Measurements from ENCODE around the gene AMFR. TPM values are rescaled to one million over a fixed set of nuclear protein-coding genes. Genes with fewer than 3 reads are reported as not detected.

AMFR gene
- total RNA-seq, 1 donor from 2014 or later = 251 TPM

DNA sequence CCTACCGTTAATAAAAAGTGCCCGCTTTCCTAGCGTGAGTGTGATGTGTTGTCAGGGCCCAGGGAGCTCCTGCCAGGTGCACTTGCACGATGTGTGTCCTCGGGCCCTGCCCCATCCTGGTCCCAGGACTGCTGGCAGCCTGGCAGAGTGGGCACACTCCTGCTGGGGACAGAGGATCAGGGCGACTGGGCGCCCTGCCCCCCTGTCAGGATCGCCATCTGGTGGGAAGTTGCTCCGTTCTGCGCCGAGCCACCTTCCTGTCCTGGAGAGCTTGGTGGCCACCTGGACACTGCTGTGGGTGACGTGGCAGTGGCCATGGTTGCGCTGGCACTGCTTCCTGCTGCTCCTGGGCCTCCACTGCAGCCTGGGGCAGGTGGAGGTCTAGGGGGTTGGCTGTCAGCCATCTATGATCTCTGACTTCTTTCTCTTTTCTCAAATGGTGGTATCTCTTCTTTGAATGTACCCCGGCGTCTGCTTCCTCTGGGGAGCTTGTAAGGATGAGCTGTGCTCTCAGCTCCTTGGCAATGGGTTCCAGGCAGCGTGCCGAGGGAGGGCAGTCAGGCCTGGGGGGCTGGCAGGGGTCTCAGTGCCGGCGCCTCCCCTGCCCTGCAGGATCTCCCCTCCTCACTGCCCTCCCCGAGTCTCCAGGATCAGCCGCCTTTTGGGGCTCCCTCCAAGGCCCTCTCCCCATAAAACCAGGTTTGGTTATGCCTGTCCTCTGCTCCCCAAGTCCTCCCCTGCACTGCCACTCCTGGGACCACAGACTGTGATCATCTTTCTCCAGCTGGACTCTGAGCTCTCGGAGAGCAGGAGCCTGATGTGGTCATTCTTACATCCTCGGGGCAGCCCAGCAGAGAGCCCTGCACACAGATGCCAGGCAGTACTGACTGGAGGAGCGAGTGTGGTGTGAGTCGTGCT is 76.9 kb downstream of the AMFR start:
- no peak for DNase-seq (ENCODE audit: low read depth in 2 of 2)

GRCh38 chr16:56347670-56348069 is 77.7 kb downstream of the AMFR start:
- no peak for DNase-seq (ENCODE audit: low read depth in 2 of 2)

- DNase-seq (ENCODE audit: low read depth in 2 of 2) = no peak
These were observed 78.2 kb downstream of the AMFR start for GRCh38 chr16:56347166-56347565.

- no peak for DNase-seq (ENCODE audit: low read depth in 2 of 2)
These were observed 79.0 kb downstream of the AMFR start for GRCh38 chr16:56346131-56346890.

DNA sequence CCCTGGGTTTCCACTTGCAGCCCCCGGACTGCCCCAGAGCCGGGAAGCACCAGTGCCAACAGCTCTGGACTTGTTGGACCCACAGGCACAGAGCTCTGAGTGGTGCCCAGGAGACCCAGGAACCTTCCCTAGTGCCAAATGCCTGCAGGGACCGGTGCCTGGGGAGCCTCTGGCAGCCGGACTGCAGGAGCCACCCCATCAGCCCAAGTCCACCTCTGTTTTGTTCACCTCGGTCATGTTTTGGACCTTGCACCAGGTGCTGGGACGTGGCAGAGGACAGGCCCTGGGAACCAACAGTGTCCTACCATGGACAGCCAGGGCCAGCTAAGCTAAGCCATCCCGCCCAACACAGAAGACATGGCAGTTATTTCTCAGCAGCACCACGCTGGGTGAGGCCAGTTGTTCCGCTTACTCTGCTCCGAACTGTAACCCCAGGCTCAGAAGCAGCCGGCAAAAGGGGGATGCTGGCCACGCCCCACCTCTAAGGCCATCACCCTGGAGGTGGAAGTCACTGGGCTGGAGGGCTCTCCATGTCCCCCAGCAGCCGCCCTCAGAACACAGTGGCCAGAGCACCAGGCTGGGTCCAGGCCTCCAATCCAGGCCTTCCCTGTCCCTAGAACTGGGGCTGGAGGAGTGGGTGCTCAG is 79.8 kb downstream of the AMFR start:
- DNase-seq (ENCODE audit: low read depth in 2 of 2) = no peak

- no peak for DNase-seq (ENCODE audit: low read depth in 2 of 2)
These were observed 80.6 kb downstream of the AMFR start for GRCh38 chr16:56344518-56345405.

DNA sequence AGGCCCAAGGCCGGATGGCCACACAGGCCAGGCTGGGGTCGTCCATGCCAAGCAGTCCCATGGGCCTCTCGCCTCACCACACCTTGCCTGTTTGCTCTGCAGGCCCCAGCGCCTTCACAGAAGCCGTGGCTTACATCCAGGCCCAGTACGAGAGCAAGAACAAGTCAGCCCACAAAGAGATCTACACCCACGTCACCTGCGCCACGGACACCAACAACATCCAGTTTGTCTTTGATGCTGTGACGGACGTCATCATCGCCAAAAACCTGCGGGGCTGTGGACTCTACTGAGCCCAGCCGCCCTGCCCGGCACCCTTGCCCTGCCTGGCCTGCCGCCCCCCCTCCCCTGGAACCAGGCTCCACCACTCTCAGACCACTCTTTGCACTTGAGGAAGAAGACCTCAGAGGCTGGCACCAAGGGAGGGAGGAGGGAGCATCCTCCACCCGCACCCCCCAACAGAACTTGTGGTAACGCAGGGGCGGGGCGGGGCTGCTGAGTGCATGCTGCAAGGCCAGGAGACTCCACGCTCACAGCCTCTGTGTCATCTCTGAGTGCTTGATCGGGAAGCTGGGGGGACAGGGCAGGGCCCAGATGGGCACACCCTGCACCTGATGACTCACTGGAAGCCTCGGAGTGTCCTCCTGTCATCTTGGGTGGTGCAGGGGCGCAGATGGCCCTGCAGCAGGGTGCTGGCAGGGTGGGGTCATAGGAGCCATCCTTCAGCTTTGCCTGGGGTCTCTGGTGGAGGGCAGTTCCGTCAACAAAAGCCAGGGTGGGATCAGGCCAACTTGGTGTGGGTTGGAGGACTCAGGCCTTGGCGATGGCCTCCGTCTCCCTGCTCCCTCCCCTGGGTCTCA is 81.5 kb downstream of the AMFR start:
- DNase-seq (ENCODE audit: low read depth in 2 of 2) = no peak

DNA sequence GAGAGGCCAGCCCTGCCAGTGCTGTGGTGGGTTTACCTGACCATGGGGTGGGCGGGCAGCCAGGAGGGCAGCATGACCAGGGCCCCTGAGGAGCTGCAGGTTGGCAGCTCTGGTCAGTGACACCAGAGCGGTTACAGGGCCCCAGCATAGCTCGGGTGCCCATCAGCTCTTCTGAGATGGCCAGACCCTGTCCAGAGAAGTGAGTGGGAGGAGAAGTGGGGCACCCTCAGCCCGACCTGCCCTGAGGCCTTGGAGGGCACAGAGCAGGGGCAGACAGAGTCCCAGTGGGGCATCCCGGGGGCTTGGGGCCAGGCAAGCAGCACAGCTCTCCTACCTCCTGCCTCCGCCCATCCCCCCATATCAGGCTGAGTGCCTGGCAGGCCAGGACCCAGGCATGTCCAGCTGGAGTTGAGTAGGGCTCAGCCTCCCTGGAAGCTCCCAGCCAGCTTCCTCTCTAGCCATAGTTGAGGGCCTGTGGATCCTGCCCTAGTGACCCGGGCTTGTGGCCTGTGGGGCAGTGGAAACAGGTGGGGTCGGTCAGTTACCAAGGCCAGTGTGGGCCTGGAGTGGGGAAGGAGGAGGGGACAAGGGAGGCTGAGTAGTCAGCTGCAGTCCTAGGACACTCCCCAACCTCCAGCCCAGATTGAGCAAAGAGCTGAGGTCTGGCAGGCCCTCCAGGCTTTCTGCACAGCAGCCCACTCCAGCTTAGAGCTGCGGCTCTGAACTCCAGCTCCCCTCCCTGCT is 83.5 kb downstream of the AMFR start:
- no peak for DNase-seq (ENCODE audit: low read depth in 2 of 2)

- no peak for DNase-seq (ENCODE audit: low read depth in 2 of 2)
These were observed 84.4 kb downstream of the AMFR start for GRCh38 chr16:56340864-56341365.

DNA sequence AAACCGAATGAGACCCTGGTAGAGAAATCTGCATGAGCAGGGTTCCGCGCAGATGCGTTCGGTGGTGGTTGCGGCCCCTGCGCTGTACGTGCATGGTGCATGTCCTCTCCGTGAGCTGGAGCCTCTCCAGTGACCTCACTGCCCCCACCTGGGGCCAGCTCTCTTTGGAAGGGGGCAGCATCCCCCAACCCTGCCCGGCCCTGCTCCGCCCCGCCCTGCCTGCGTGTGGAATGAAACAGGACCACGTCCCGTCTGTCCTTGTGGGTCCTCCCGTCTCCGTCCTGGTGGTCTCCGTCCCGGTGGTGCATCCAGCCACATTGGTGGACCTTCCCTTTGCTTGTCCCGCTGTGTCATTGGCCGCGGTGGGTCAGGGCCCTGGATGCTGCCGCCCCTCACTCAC is 84.9 kb downstream of the AMFR start:
- DNase-seq (ENCODE audit: low read depth in 2 of 2) = no peak

DNA sequence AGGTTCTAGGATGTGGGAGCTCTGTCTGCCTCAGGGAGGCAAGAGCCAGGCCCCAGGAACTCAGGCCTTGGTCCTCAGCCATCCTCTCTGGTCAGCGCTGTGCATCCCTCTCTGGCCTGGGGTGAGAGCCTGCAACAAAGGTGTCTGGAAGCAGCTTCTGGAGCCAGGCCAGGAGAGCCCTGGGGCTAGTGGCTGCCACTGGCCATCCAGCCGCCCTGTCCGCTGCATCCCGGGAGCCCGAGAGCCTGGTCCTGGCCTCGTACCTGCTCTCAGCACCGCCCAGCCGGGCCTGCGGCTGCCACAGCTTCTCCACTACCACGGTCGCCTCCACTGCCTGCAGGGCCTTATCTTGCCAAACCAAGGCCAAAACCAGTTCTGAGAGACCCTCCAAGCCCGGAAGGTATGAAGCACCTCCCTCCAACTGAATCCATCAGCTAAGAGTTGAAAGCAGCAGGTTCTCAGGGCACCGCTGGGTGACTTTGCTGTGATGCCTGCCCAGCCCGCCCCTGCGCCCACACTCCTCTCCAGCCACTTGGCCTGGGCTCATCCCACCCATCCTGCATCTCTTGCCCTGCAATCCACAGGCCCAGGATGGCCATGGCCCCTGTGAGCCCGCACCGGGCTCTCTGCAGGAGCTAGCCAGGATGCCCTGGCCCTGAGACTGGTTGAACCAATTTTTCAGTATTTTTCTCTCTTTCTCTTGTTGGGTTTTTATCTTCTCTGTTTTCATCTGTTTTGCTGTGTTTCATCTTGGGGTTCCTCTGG is 85.7 kb downstream of the AMFR start:
- DNase-seq (ENCODE audit: low read depth in 2 of 2) = no peak

DNA sequence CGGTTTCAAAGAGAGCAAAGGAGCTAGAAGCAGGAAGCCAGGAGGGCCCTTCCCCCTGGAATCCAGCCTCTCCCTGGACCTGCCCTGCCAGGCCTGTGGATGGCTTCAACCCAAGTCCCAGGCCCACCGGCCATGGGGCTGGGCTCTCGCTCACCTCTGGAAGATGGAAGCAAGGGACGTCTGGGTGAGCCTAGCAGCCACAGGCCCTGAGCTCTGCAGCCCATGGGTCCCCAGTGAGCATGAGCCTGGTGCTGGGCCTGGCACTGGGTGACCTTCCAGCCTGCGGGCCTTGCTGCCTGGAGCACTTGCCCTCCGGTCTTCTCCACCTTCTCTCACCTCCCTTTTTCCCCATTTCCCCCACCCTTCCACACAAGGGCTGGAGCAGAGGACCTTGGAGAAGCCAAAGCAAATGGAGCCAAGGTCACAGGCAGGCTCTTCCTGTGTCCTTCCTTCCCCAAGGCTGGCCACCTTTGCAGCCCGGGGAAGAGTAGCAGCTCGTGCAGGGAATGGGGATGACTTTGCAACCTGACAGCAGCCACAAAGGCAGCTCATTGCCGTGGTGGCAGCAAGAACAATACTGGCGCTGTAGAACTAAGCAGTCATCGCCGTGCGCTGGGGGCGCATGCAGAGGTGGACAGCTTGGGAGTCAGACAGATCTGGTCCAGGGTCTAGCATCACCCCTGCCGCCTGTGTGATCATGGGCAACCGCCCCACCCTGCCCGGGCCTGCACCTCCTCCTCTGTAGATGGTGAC is 86.6 kb downstream of the AMFR start:
- DNase-seq (ENCODE audit: low read depth in 2 of 2) = no peak

GRCh38 chr16:56337858-56338325 is 87.5 kb downstream of the AMFR start:
- DNase-seq (ENCODE audit: low read depth in 2 of 2) = no peak

GRCh38 chr16:56337131-56337857 is 88.1 kb downstream of the AMFR start:
- no peak for DNase-seq (ENCODE audit: low read depth in 2 of 2)

- DNase-seq (ENCODE audit: low read depth in 2 of 2) = no peak
These were observed 88.6 kb downstream of the AMFR start for GRCh38 chr16:56336711-56337110.

DNA sequence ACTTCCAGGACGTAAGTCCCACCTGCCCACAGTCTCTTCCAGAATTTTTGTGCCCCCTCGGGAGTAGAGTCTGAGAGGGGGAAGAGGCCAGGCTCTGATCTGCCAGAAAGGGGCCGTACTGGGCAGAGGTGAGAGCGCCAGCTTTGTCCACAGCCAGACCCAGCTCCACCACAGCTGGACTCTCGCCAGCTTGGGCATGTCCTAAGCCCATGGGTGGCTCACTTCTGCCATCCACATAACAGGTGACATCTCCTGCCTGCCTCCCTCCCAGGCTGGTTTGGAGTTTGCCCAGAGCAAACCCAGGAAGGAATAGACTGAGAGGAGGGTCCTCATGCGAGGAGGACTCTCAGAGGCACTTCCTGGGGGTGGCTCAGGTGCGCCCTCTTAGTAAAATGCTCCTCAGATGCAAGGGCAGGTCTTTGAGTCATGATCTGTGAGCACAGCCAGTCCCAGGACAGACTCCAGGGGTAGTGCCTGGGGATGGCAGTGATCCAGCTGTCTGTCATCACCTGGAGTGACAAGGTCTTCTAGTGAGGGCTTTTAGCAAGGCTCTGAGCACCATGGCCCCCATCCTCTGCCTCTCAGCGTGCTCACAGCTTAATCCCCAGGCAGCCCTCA is 89.2 kb downstream of the AMFR start:
- no peak for DNase-seq (ENCODE audit: low read depth in 2 of 2)

DNA sequence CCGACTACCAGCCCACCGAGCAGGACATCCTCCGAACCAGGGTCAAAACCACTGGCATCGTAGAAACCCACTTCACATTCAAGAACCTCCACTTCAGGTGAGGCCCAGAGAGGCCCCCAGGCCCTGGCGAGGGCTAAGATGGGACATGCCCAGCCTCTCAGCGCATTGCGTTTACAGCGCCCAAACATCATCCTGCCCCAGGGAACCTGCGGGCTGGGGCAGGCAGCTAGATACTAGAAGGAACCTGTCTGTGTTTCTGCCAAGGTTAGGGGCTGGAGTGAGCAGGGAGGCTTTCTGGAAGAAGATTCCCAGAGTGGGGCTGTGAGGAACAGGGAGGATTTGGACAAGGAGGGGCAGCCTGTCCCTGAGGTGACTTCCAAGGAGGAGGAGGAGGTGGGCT is 90.6 kb downstream of the AMFR start:
- no peak for DNase-seq (ENCODE audit: low read depth in 2 of 2)

Measured in dermis microvascular lymphatic vessel endothelial cell (primary cell).